Measurements from ENCODE around the gene NAB1.

Gene NAB1

GRCh38 chr2:190723397-190724090 is 74.7 kb downstream of the NAB1 start:
- TF ChIP-seq CTCF (IDR thresholded peaks at IDR 0.05; ENCODE audit: low read depth, low read length): no peak
- H3K9me3 ChIP-seq: no peaks in the 10 kb centered on the region
- H3K27me3 ChIP-seq: no peaks in the 10 kb centered on the region
- H3K4me1 ChIP-seq: peaks cover 12% of the 10 kb centered on the region
- H3K4me3 ChIP-seq (ENCODE audit: low read depth, low read length): no peak overlapping the region
- DNase-seq: no peak
- no peaks in the 10 kb centered on the region for H3K36me3 ChIP-seq

GRCh38 chr2:190726255-190726654 is 77.4 kb downstream of the NAB1 start:
- Histone ChIP-seq H3K36me3 (no peaks in the 10 kb centered on the region), H3K27me3 (no peaks in the 10 kb centered on the region), H3K4me3 (ENCODE audit: low read depth, low read length) (no peak overlapping the region), H3K9me3 (no peaks in the 10 kb centered on the region), H3K4me1 (peaks cover 8% of the 10 kb centered on the region)
- no peak for DNase-seq
- TF ChIP-seq CTCF (IDR thresholded peaks at IDR 0.05; ENCODE audit: low read depth, low read length): no peak

- Histone ChIP-seq H3K4me1 (no peaks in the 10 kb centered on the region), H3K9me3 (no peaks in the 10 kb centered on the region), H3K27me3 (no peaks in the 10 kb centered on the region), H3K4me3 (ENCODE audit: low read depth, low read length) (no peak overlapping the region), H3K36me3 (no peaks in the 10 kb centered on the region)
- no peak for TF ChIP-seq CTCF (IDR thresholded peaks at IDR 0.05; ENCODE audit: low read depth, low read length)
- no peak for DNase-seq
These were observed 87.5 kb downstream of the NAB1 start for GRCh38 chr2:190736355-190736754.

- no peak for TF ChIP-seq CTCF (IDR thresholded peaks at IDR 0.05; ENCODE audit: low read depth, low read length)
- Histone ChIP-seq H3K4me3 (ENCODE audit: low read depth, low read length) (no peak overlapping the region), H3K36me3 (no peaks in the 10 kb centered on the region), H3K27me3 (no peaks in the 10 kb centered on the region), H3K9me3 (no peaks in the 10 kb centered on the region), H3K4me1 (no peaks in the 10 kb centered on the region)
- no peak for DNase-seq
These were observed 91.6 kb downstream of the NAB1 start for GRCh38 chr2:190740449-190740848.

Data from BE2C (cell line).